Cortex of kidney (tissue), 1 donor: ENCODE measurements around the gene POTEF.
"Not testable (repeated sequence)": the region's sequence is repeated elsewhere in the genome, so short reads cannot be mapped to it uniquely, and the experiment has no call there.

ENCODE experiments used
- DNase-seq: peaks from one replicate; lab custom pipeline; 2025; lab: John Stamatoyannopoulos, UW

POTEF gene

DNA sequence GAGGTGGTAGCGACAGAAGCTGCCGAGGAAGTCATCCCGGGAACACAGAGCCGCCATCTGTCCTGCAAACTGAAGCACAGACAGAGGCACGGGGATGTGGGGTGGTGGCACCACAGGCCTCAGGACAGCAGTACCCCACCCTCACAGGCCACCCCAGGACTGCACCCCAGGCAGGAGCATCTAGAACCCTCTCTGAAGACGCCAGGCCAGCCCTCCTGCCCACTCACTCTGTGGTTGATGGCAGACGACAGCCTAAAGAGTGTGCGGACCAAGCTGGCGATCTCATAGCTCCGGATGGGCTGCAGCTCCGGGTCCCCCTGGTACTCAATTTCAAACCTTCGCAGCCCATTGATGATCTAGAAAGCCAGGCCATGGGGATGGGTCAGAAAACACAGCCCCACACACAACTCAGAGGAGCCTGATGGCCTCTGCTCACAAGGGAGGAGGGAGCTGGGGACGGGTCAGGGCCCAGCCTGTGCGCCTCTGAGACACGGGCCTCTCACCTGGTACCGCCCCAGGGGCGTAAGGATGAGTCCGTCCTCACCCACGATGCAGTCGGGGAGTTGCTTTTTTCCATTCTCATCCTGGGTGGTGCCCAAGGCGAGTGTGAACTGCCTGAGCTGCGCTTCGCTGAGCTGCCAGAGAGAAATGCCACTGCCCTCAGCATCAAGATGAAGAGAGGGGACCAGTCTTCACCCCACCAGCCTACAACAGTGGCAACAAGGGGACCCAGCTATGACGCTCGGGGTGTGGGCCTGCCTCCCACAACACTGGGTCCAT, 24.0 kb upstream of the POTEF start:
- no peak for DNase-seq

DNA sequence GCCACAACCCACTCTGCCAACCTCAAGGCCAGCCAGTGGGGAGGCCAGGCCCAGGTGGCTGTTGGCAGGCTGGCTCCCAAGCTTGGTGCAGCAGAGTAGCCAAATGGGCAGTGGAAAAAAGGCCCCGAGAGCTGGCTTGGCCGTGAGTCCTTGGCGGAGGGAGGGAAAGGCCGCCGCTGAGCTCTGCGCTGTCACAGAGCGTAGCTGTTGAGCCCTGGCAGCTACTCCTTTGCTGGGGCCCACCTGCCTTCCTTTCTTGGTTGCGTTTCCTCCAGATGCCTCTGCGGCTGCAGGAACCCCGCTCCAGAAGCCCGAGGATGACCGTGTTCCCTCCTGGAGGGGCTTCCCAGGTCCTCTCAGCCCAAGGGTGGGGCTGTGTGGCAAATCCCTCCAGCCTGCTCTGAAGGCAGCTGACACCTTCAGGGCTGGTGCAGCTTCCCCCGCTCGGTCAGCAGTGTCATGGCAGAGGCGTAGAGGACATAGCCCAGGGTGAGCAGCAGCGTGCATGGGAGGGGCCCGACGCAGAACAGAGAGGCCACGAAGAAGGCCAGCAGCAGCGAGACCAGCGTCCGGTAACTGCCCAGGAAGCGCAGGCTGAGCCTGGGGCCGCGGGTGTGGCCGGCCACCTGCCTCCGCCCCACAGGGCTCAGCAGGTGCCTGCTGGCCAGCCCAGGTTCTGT, 23.3 kb upstream of the POTEF start:
- not testable (repeated sequence) for DNase-seq

DNA sequence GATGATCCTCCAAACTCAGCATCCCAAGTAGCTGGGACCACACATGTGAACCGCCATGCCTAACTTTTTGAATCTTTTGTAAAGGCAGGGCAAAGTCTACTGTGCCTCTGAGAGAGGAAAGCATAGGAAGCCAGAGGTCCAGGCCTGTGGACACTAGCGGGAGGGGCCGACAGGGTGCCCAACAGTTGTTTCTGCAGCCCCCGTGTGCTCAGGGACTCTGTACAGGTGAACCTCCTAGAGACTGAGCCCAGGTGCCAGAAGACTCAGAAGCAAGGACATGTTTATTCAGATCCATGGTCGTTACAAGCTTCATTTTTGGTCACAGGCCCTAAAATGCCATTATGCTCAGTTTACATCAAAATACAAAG, 22.1 kb upstream of the POTEF start:
- DNase-seq: not testable (repeated sequence)

DNA sequence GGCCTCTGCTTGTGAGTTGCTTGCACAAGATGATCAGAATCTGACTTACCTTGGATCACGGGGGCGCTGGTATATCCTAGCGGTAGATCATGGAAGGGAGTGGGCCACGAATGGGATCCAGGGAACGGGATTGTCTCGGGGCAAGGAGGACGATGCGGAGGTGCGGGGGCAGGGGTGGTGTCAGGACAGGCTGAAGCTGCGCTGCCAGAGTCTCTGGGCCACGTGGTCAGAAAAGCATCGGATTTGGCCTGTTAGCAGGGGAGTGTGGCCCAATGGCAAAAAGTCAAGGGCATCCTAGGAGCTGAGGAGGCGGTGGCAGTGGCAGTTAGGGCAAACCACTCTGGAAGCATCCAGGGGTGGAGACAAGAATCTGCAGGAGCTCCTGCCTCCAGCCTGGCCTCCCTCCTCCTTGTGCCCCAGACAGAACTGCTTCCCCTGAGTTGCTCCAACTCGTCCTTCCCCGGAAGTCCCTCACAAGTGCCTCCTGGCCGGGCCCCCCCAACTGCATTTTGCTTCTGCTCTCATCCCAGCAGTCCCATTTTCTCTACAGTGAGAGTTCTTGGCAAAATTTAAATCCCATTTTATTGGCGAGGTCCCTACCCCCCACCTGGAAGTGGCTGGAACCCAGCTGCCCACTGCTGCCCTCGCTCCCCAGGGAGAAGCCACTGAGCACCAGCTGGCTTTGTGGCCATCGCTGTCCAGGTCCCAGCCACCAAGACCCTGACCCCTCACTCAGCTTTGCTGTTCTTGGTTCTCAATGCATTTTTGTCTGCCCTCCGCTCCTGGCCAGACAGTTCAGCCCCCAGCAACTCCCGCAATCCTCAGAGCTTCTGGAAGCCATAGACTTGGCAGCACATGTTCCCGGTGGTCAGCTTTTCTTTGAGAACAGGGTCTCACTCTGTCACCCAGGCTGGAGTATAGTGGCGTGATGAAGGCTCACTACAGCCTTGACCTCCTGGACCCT, 21.4 kb upstream of the POTEF start:
- no peak for DNase-seq

DNA sequence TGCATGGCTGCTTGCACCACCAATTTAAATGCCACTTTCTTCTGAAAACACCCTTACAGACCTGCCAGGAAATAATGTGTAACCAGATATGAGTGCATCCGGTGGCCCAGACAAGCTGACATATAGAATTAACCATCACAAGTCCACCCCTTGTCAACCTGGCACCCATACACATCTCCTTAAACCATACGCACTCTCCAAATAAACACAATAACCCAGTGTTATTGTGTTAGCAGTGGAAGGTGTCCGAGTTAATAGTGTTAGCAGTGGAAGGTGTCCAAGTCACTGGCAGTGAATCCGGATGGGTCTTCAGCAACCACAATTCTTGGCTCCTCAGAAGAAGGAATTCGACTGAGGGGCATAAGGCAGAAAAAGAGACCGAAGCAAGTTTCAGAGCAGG, 19.5 kb upstream of the POTEF start:
- not testable (repeated sequence) for DNase-seq

DNA sequence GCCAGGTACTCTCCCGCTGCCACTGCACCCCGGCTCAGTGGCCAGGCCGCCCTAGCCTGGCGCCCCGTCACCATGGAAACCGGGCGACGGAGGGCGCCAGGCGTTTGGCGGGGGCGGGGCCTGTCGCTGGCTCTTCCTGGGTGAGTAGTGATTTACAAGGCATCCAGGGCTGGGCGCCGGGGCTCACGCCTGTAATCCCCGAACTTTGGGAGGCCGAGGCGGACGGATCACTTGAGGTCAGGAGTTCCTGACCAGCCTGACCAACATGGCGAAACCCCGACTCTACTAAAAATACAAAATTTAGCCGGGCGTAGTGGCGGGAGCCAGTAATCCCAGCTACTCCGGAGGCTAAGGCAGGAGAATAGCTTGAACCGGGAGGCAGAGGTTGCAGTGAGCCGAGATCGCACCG, 16.0 kb upstream of the POTEF start, which contains the start of gene CCDC74B:
TSS of gene CCDC74B (minus strand) at position 107 of the 409 bp plus-strand sequence. CDS start 116 bp downstream, outside the sequence.
- not testable (repeated sequence) for DNase-seq

DNA sequence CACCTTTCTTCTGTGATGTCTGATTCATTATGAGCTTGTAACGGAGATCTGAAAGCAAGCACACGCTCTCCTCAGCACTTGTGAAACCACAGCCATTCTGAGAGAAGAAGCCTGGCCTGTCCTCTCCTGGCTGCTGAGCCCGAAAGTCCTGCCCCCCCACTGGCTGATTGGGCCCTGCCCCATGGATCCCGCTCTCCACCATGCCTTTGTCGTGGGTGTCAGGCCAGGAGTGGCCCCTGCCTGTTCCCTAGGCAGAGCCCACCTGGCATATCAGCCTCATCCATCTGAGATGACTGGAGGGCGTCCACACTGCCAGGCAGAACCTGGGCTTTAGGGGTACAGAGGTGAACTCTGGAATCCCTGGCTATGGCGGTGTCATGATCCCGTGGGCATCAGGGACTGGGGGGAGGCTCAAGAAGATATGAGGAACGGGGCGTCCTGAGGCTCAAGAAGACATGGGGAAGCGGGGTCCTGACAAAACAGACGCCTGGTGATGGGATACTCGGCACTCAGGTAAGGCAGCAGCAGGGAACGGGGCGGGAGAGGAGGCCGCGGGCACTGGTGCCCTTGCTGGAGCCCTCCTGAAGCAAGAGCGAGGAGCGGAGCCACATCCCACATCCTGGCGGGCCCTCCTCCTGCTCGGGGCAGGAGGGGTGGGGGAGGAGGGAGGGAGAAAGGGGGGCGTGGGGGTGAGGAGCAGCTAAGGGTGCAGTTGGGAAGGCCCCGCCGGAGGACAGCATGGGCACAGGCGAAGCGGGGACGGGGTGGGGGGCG, 14.4 kb upstream of the POTEF start:
- DNase-seq: not testable (repeated sequence)

DNA sequence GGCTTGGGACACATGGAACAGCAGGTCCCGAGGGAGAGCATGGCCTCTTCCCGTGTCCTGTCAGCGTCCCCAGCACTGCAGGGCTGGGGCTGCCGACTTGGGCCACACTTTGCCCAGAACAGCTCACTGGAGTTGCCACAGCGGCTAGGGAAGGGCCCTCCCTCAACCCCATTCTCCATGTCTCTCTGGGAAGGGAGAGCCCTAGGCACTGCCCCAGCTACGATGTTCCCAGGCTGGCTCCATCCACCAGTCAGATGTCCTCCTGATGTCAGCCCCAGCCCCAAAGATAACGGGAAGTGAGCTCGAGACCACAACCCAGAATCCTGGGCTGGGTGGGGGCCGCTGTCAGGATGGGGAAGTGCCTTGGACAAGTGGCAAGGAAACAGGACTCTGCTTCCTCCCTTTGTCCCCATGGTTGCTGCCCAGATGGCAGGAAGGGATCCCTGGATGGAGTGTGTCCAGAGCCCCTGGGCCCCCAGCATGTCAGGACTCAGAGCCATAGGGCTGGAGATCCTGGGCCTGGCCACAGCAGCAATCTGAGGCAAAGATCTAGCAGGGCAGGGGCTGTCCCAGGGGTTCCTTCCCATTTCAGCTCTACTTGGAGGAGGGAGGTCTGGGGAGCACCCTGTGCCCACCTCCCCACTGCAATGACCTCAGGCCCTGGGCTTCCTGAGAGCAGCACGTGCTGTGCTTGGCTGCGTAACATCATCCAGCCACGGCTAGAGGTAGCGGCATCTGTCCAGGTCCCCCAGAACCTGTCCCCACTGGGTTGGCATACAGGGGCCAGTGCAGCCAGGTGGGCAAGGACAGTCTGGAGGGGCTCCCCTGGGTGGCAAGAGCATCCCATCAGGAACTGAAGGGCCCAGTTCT, 13.6 kb upstream of the POTEF start:
- not testable (repeated sequence) for DNase-seq

DNA sequence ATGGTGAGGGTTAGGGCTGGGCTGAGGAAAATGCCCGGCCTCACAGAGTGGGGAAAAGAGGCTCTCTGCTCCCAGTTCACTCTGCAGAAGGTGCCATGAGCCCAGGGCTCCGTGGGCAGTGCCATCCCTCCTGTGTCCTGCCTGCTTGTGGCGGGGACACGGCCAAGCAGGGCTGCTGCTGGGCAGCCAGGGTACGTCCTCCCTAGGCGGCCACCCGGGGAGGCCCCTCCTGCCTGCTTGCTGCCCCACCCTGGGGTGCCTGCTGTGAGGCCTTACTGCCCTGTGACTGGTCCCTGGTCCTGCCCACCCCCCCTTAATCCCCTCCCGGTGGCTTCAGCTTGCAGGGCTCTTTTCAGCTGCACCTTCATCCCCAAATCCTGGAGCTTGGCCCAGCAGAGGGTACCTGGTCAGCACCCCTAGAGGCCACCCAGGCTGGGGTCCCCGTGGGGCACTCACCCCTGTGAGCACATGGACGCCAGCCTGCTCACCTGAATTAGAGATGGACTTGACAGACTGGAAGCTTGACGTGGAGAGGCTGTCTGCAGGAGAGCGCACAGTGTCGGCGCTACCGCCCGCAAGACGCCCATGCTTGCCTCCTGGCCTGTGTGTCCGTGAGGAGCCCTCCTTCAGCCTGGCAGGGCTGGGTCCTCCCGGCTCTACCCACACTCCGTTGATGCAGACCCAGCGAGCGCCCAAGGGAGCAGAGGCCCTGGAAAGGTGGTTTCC, 12.8 kb upstream of the POTEF start:
- DNase-seq: not testable (repeated sequence)

DNA sequence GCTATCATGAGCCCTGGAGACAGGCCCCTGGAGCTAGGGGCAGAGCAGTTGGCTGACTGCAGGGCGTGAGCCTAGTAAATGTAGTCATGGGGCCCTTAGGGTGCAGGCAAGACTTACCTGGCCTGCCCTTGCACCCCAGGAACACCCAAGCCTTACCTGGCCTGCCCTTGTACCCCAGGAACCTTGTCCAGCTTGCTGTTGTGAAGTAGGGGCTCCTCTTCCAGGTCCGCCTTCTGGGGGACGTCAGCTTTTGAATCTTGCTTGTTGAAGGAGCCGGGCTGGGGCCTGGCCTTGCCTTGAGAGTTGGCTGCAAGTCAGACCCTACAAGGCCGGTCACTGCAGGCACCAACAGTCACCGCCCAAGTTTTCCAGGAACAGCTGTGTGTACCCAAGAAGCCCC, 12.0 kb upstream of the POTEF start:
- not testable (repeated sequence) for DNase-seq

DNA sequence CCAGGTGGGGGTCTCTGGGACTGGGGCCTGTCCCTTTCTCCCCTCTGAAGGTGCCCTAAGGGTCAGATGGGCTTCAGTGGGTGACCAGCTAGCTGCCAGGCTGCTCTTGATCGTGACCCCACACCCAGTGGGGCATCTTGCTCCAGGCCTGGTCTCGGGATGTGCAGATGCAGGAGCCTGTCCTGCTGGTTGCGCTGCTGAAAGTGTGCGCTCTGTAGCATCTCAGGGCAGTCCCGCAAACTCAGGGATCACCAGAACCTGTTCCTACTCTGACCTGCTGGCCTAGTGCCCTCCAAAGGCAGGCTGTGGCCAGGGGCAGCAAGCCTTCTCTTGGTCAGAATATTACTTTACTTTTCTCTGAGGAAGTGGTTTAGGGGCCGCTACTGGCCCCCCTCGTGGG, 11.5 kb upstream of the POTEF start:
- DNase-seq: not testable (repeated sequence)

DNA sequence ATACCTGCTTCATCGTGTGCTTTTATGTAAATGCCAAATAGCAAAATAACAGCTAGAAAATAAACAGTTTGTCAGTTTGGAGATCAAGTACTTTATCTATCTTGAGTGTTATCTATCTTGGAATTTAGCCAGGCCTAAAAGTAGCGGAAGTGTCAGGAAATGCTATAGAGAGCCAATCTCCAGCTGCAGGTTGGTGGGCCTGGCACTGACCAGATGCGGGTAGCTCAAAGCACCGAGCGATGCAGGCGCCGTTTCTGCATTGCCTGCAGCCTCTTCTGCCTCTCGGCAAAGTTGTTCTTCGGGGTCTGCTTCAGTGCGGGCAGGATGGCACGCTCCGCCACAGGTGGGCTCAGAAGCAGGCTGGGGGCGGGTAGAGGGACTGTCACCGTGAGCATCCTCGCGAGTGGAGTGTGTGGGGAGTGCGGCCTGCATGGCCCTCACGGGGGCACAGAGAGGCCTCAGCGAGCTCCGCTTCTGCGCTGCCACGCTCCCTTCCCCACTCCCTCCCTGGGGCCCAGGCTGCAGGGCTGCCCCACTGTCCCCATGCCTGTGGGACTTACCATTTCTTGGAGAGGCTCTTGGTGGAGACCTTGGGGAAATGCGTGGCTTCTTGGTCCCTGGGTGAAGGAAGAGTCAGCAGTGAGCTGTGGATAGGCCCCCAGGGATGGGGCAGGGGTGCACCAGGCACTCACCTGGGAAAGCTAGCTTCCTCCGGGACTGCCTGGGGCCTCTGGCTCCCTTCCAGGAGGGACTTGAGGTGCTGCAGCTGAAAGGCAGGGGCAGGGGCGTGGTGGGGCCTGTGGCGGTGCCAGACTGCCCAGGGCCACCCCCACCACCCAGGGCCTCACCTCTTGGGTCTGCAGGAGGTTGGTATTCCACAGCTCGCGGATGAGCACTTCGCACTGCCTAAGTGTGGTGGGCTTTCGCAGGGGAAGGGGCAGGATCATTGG, 10.6 kb upstream of the POTEF start:
- DNase-seq: not testable (repeated sequence)

DNA sequence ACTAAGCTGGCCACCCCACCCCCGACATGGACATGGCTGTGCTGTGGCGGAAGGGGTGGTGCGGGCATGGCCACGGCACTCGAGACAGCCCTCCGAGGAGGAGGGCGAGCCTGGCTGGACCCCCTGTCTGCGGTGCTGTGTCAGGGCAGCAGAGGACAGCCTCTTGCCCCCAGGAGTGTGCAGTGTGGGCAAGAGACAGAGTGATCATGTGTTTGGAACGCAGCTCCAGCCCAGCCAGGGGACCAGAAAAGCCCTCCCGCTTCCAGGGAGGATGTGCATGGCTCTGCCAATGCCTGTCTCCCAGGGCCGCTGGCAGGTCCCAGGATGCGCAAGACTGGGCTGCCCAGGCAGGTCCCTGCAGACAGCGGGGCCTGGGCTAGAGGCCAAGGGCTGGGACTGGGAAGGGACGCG, 9.8 kb upstream of the POTEF start:
- DNase-seq: not testable (repeated sequence)

DNA sequence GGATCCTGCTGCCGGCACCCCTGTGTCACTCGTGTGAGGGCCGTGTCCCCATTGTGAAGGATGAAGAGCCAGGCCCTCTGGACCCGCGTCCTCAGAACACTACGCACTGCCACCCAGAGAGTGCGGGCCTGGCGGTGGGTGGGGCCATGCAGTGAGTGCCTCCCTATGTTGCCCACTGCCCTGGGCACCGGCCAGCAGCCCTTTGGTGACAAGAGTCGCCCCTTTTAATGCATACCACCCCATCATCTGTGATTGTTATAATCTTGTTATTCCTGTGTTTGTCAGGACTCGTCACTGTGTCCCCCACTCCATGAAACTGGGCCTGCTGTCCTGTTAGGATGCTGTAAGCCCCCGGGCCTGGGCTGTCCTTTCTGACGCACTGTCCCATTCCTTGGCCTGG, 9.3 kb upstream of the POTEF start:
- DNase-seq: not testable (repeated sequence)

DNA sequence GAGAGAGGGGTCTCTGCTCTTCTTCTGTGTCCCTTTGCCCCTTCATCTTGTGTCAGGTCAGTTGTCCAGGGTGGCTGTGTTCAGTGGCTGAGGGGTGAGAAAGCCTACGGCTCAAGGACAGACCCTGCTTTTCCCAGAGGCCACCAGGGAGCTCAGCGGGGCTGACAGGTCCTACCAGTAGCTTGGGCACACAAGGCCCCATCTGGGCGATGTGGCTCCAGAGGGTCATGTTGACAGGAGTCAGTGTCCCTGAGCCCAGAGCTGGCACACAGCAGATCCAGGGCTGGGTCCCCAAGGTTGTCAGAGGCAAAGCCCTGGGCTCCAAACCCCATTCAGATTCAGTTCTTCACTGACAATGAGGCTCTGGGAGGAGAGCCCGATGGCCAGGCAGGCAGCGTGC, 8.1 kb upstream of the POTEF start:
- DNase-seq: not testable (repeated sequence)

DNA sequence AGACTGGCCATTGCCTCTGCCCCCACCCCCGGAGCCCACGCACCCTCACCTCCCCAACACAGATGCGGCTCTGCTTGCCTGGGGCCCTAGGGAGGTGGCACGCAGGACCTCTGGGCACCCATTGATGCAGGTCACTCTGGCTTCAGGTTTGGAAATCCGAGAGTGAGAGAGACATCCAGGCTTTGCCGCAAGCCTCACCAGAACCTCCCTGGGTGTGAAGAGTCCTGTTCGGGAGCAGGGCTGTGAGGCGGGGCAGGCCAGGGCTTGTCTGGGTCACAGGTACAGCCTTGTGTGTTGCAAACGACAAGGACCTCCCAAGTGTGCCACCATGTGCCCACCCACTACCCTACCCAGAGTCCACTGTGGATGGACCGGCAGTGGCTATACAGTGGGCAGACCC, 7.5 kb upstream of the POTEF start:
- not testable (repeated sequence) for DNase-seq

DNA sequence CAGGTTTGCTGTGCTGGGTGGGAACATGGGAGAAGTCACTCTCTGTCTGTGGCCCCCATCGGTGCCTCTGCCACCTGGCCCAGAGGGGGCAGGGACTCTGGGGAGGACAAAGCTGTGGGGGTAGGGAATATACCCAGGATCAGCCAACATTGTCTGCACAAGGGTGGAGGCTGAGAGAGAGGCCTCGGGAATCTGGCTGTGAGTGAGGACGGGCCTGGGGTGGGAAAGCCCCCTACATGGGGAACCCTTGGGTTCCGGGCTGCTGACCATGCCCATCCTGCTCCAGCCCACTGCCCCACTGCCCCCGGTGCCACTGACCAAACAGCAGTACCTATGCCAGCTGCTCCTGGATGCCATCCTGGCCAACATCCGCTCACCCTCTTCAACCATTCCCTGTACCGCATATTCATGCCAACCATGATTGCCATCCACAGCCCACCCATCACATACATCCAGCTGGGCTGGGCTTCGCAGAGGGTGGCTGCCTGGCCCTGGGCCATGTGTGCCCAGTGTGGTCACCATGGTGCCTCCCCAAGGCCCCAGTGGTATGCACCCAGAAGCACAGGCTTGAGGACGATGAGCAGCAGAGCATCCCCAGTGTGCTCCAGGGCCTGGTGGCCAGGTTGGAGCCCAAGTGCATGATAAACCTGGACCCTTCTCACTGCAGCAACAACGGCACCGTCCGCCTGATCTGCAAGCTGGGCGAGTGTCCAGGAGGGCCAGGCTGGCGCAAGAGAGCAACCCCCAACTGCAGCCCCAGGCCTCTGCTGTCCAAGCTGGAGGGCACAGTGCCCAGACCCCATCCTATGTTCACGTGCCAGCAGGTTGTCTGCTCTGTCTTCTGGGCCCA, 6.9 kb upstream of the POTEF start:
- no peak for DNase-seq

DNA sequence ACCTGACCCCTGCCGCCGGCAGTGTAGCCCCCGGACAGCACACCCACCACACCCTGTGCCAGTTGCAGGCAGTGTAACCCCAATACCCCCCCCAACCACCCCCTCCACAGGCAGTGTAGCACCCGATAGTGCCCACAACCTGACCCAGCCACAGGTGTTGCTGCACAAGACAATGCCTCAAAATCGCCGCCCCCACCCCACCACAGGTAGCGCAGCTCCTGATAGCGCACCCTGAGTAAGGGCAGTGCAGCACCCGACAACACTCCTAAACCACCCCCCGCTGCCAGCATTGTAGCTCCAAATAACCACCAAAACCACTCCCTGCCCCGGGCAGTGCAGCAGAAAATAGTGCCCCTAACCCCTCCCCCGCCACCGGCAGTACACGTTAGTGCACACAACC, 558 bp downstream of the POTEF start:
- DNase-seq: not testable (repeated sequence)
